AG04450 (cell line): ENCODE measurements around the gene JMJD4. TPM values are rescaled to one million over a fixed set of nuclear protein-coding genes. Genes with fewer than 3 reads are reported as not detected.

Source experiments
- CTCF ChIA-PET: fragments of 300-600, 350-600 bp; formaldehyde crosslinking; extraction: SDS; loops from one replicate; lab custom pipeline; 2022; ENCODE audit warnings: antibody characterized with exemption, inconsistent platforms; lab: Charles Lee
- POLR2A ChIA-PET: fragments of 350-600 bp; formaldehyde crosslinking; extraction: SDS; loops from one replicate; lab custom pipeline; 2021; ENCODE audit warnings: antibody characterized with exemption, inconsistent platforms; lab: Yijun Ruan, JAX
- DNase-seq: peaks from one replicate; pipeline ENCODE4 v3.0.0-alpha.2; 2011; ENCODE audit warnings: low read depth, low spot score
- H3K27ac ChIP-seq: one replicate; pipeline ENCODE4 v1.5.1; 2012; ENCODE audit warnings: low read depth, low read length, control low read depth
- H3K27me3 ChIP-seq: one replicate; pipeline ENCODE4 v1.6.0; 2012; ENCODE audit warnings: low read length; ENCODE audit not compliant: control insufficient read depth, insufficient read depth
- H3K4me3 ChIP-seq: 2 replicates; pipeline ENCODE4 v1.5.1; 2011; ENCODE audit warnings: mild to moderate bottlenecking, low read depth, low read length, control low read depth
- H3K9me3 ChIP-seq: 2 replicates; pipeline ENCODE4 v1.5.1; 2012; ENCODE audit warnings: low read length; ENCODE audit not compliant: control insufficient read depth, insufficient read depth
- CTCF ChIP-seq: IDR thresholded peaks from 2 replicates; pipeline ENCODE4 v1.5.1; 2011; ENCODE audit warnings: low read depth, low read length, control low read depth, inconsistent platforms
- polyA plus RNA-seq: library from polyadenylated mRNA; depleted of rRNA; stranded (reverse); fragments of >200 nt; gene quantifications from 2 replicates; pipeline ENCODE4 v1.2.3, GENCODE V29; 2011

The JMJD4 gene
- polyA plus RNA-seq, 1 experiment: 13.4 TPM

DNA sequence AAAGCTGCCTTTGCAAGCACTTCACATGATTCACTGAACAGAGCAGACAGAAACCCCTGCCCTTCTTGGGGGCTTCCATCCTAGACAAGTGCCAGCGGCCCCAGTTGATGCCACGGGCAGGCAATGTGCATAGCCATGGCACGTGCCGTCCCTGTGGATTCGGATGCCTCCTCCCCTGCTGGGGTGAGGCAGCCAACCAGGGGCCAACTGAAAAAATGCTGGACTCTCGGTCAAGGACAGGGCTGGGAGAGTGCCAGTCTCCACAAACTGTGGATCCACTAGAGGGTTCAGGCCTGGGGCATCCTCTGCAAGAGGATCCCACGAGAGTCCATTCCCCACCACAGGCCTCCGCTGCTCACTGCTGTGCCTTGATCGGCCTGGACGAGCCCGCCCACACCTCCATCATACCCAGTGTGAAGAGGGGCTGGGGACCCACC is 3.8 kb downstream of the JMJD4 start:
- ChIA-PET POLR2A (interaction anchor here (0.6 to 1.8 kb wide), 2 partner anchors 57 to 295 kb away, joined by 3 to 4 read pairs; no protein-coding TSS in a partner anchor), CTCF (interaction anchor here (0.7 to 3.8 kb wide), 6 partner anchors 8 to 222 kb away, joined by 3 to 22 read pairs (median 7); no protein-coding TSS in a partner anchor)
- no peak for DNase-seq

DNA sequence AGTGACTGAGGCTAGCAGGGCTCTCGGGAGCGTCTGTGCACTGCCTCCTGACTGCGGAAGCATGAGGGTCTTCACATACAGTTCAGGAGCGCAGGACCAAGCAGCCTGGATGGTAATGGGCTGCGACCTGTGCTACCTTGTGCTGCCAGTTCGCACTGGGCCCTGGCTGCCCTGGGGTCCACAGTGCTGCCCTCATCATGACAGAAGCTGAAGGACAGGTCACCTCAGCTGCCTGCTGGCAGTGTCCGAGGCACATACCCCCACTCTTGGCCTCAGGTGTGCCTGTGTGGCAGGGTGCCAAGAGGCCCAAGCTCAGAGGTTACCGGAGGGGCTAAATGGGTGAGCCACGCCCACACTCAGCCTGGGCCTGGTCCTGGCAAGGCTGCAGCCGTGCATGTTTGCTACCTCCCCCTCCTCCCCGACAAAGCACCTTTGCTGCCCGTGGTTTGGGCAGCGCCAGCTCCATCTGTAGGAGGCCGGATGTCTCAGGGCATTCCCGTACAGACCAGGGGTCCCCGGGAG is 4.4 kb downstream of the JMJD4 start:
- H3K27me3 ChIP-seq: no peaks in the 10 kb centered on the region

More for the DNA sequence above, 3.8 kb downstream of the JMJD4 start:
- no peak overlapping the region for H3K4me3 ChIP-seq
- no peak for TF ChIP-seq CTCF
- H3K27ac ChIP-seq: no peak overlapping the region
- H3K27me3 ChIP-seq: no peaks in the 10 kb centered on the region
- no peaks in the 10 kb centered on the region; the same call in 1 of the 2 replicates for H3K9me3 ChIP-seq

DNA sequence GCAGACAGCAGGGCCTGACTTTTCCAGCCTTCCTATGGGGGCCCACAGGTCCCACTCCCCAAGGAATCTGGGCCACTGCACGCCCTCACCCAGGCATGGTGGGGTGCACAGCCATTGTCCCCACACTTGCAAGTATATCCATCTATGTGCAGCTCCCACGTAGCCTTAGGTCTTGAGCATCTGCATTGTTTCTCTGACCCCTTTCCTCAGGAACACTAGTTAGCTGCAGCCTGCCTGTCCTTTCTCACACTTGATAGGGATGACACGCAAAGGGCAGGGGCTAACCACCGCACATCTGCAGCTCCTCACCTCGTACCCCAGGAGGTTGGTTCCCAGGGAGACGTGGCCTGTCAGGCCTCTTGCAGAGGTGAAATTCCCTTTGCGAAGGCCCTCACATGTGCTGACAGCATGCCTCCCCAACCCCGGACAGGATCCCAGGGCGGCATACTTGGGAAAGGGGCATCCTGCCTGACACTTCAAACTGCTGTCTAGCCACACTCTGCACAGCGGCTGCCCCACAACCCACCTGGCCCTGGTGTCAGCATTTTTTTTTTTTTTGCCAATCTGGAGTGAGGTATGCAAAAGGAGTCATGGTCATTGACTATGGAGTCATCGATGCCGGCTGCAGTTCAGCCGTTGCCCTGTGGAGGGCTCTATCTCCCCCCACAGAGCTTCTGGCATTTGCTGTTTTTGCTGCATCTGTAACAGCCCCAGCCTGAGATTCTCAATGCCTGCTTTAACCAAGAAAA is 5.0 kb downstream of the JMJD4 start:
- ChIA-PET POLR2A (interaction anchor here (0.7 to 1.8 kb wide), 4 partner anchors 29 to 166 kb away, joined by 3 to 11 read pairs (median 4); no protein-coding TSS in a partner anchor), CTCF (interaction anchor here (0.7 to 3.8 kb wide), 7 partner anchors 12 to 369 kb away, joined by 3 to 22 read pairs (median 5); no protein-coding TSS in a partner anchor)
- H3K9me3 ChIP-seq: no peaks in the 10 kb centered on the region; the same call in 1 of the 2 replicates
- H3K27ac ChIP-seq: no peak overlapping the region
- peak; percentile 88 for TF ChIP-seq CTCF
- peak; percentile 37 for DNase-seq
- H3K27me3 ChIP-seq: no peaks in the 10 kb centered on the region
- H3K4me3 ChIP-seq: no peak overlapping the region

More for the DNA sequence above, 4.4 kb downstream of the JMJD4 start:
- no peak for TF ChIP-seq CTCF
- POLR2A ChIA-PET: interaction anchor here (0.7 to 1.8 kb wide), 3 partner anchors 28 to 136 kb away, joined by 4 to 11 read pairs (median 4); no protein-coding TSS in a partner anchor
- Histone ChIP-seq H3K9me3 (no peaks in the 10 kb centered on the region; the same call in 1 of the 2 replicates), H3K4me3 (no peak overlapping the region), H3K27ac (peak overlapping the region; percentile 1)
- CTCF ChIA-PET: interaction anchor here (0.7 to 3.8 kb wide), 7 partner anchors 9 to 368 kb away, joined by 3 to 22 read pairs (median 5); no protein-coding TSS in a partner anchor
- DNase-seq: no peak

- ChIA-PET POLR2A (interaction anchor here (1.2 to 1.8 kb wide), 2 partner anchors 59 to 165 kb away, joined by 3 to 4 read pairs; no protein-coding TSS in a partner anchor), CTCF (interaction anchor here (1.5 to 3.8 kb wide), 5 partner anchors 15 to 248 kb away, joined by 5 to 22 read pairs (median 9); no protein-coding TSS in a partner anchor)
- DNase-seq: no peak
- H3K9me3 ChIP-seq: no peaks in the 10 kb centered on the region; the same call in 1 of the 2 replicates
- TF ChIP-seq CTCF: no peak
- H3K27ac ChIP-seq: no peak overlapping the region
- peak overlapping the region; percentile 68 for H3K4me3 ChIP-seq
- H3K27me3 ChIP-seq: no peaks in the 10 kb centered on the region
These were observed 5.8 kb downstream of the JMJD4 start for GRCh38 chr1:227729144-227729880.
